SW 1271 (cell line): ENCODE data around the gene PYY.

ENCODE experiments used
- DNase-seq, 2 experiments: peaks; one replicate each; lab custom pipeline; 2025; lab: John Stamatoyannopoulos, UW

PYY gene

DNA sequence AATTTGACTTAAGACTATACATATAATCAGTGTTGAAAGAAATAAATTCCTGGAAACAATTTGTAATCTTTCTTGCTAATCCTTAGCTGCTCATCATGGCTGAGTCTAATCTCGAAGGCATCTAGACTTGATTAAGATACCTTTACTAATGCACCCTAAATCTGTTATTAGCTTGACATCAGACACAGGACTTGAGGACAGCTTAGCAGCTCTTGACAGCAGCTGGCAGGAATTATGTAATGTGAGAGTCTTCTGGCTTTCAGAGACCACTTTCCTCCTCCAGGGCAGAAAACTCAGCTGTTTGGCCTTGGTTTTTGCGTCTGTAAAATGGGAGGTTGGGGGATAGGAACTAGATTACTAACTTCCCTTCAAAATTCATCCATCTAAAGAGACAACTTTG is 39.3 kb downstream of the PYY start:
- DNase-seq, result no peak

DNA sequence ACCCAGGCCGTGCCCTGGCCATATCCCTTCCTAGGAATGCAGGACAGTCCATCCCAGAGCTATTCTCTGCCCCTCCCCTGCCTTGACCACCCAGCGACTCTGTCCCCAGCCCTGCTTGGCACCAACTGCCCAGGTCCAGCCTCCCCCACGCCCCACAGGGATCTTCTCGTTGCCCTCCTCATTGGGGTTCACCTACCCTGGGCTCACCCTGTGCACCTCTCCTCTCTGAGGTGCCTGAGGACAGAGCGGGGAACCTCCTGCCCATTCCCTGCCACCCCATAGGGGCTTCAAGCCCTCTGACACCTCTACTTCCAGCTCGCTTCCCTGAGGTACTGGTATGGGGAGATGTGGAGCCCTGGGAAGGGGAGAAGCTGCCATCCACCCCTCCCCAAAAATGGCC is 40.2 kb downstream of the PYY start:
- DNase-seq, result no peak

DNA sequence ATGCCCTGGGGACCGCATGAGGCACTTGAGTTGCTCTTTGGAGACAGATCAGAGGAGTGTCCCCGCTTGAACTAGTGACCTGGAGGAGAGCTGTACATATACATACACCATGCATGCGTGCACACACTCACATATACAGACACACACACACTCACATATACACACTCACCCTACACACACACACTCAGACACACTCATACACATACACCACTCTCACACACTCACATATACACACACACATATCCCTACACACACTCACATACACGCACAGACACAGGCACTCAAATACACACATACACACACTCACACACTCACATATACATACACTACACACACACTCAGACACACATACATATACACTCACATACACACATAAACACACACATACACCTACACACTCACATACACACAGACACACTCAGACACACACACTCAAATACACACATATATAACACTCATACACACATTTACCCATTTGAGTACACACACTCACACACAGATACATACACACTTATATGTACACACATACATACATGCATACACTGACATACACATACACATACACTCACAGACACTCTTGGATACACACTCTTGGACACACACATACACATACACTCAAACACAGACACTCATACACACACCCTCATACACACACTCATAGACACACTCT is 41.0 kb downstream of the PYY start:
- no peak for DNase-seq

- DNase-seq, result no peak
Observed at GRCh38 chr17:43911904-43912303, 41.8 kb downstream of the PYY start.

DNA sequence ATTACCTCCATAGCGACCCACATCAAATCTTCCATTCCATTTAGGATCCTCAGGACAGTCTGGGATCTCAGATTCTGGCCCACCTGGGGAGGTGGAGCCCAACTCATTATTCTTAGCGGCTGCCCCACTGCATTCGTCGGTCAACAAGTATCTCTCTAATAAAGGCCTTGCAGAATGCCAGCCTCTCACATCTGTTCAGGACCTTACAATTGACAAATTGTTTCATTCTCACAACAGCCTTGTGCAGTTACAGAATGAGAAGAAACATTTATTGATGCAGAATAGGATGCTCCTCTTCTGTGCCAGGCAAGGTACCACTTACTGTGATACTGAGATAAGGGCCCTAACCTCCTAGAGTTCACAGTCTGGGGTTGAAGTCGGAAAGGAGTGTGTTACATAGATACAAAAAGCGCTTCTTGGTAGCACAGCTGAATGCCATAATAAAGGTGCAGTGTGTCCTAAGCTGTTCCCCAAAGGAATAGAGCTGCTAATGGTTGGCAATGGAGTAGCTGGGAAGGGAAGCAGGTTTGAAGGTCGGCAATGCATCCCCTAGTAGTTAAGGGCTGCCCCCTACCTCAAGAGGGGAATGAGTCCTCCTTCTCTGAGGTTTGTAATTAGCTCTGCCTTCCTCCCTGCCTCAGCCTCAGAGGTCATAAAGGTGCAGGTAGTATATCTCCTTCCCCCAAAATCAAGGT is 44.1 kb downstream of the PYY start:
- no peak for DNase-seq

DNA sequence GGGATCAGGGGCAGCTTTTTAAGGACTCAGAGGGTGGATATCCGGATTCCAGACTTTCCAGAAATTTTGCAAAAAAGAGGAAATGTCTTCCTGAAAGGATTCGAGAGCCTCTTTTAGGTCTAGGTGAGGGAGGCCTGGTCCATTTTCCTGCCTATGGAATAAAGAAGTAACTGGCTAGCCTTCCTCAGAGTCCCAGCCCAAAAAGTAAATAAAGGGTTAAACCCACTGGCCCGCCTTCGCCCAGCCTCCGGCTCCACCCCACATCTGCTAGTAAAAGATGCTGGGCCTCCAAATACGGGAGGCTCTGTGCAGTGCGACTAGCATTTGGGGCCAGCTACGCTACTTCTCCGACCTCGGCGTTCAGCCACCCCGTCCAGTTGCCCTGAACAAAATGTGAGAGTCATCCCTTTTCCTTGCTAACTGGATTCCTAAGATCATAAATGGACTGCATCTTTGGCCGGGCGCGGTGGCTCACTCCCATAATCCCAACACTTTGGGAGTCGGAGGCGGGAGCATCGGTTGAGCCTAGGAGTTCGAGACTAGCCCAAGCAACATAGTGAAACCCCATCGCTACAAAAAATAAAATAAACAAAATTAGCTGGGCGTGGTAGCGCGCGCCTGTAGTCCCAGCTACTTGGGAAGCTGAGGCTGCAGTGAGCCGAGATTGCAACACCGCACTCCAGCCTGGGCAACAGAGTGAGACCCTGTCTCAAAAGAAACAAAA is 45.6 kb downstream of the PYY start:
- no peak for DNase-seq

- no peak for DNase-seq
Observed at GRCh38 chr17:43907425-43907981, 46.2 kb downstream of the PYY start, which contains the start of gene MPP2. TSS of gene MPP2 (minus strand) at chr17:43907536. CDS start at chr17:43904460, 3,076 bp downstream.

DNA sequence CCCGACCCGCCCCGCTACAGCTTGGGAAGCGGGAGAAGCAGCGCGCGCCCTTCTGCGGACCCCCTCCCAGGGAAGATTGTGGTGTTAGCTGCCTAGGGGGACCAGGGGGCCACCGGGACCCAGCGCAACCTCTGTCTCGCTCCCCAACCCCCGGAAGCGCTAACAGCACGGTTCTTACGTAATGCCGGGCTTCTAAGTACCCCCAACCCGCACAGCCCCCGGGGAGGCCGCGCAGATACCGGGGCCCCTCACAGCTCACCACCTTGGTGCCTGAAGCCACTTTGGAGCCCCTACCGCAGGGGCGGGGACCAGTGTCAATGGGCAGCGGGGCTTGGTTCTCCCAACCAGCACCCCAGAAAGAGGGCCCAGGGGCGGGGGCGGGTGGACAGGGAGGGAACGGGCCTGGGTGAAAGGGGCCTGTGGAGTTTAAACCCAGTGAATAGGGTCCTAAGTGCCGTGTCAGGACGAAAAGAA is 46.8 kb downstream of the PYY start:
- no peak for DNase-seq

DNA sequence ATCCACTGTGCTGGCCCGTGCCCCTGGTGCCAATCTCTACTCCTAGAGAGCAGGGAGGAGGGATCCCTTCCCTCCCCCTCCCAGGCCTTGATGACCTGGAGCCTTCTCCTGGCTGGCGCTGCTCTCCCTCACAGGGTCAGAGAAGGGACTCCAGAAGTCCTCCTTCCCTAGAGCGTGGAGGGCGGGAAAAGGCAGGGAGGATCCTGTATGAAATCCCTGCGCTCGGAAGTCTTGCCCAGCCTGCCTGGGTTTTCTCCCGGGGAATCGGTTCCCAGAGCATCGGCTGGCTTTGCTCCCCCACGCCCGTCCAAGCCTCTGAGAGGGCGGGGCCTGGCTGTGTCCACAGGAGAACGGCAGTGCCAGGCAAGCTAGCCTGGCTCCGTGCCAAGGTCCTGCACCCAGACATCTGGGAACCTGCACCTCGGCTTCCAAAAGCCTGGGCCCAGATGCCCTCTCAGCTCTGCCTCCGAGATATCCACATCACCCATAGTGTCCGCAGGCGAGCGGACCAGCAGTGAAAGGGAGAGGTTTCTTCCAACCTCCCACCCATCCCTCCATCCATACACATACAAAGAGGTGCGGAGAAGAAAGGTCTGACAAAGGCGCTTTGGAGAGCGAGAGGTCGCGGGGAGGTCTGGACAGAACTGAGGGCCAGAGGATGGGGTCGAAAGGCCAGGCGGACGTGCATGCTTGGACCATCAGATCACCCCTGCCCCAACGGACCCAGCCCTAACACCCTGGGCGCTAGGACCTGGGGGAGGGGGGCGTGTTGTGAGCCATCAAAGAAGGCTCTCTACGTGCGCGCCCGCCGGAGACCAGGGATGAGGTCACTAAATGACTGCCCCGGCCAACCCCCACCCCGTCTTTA is 47.5 kb downstream of the PYY start:
- DNase-seq, result no peak

GRCh38 chr17:43905400-43905984 is 48.2 kb downstream of the PYY start:
- DNase-seq, result no peak
